Camera-type eye (tissue), 1 donor: Measurements from ENCODE around the gene LENG1. TPM values are rescaled to one million over a fixed set of nuclear protein-coding genes. Genes with fewer than 3 reads are reported as not detected.

Experiments
- total RNA-seq: library from RNA; depleted of rRNA; stranded (reverse); fragments of >200 nt; gene quantifications from one replicate; pipeline ENCODE4 v1.2.3, GENCODE V29; 2014

LENG1 gene
- total RNA-seq, result 5.7 TPM

GRCh38 chr19:54159352-54160181, at the start of gene LENG1:
TSS of gene LENG1 (minus strand) at chr19:54159721. CDS start at chr19:54159695, 26 bp downstream.

GRCh38 chr19:54191011-54191810, 31.7 kb upstream of the LENG1 start, which contains the start of gene TSEN34:
TSS of gene TSEN34 (plus strand) at chr19:54191308. CDS start at chr19:54191365, 57 bp downstream.

GRCh38 chr19:54189145-54189734, 29.7 kb upstream of the LENG1 start, which contains the start of gene MBOAT7:
TSS of gene MBOAT7 (minus strand) at chr19:54189580. CDS start at chr19:54188508, 1,072 bp downstream.

GRCh38 chr19:54172471-54173358, 13.2 kb upstream of the LENG1 start, which contains the start of gene TMC4:
TSS of gene TMC4 (minus strand) at chr19:54173160. CDS start at chr19:54173117, 43 bp downstream.

GRCh38 chr19:54137699-54138488, 21.6 kb downstream of the LENG1 start, which contains the start of gene CNOT3:
TSS of gene CNOT3 (plus strand) at chr19:54137762. CDS start at chr19:54142979, 5,217 bp downstream.

GRCh38 chr19:54115109-54116063, 44.1 kb downstream of the LENG1 start, which contains the start of the genes PRPF31 and TFPT:
TSS of gene PRPF31 (plus strand) at chr19:54115754. CDS start at chr19:54118279, 2,525 bp downstream.
TSS of gene TFPT (minus strand) at chr19:54115657. CDS start at chr19:54115269, 388 bp downstream.

Other genes starting within 250 kb of the LENG1 start
- gene CACNG8, start 196.8 kb downstream of the LENG1 start, total RNA-seq, result 0.99 TPM
- gene CACNG6, start 168.1 kb downstream of the LENG1 start, total RNA-seq, result 4.3 TPM
- not detected for gene VSTM1, start 95.8 kb downstream of the LENG1 start, total RNA-seq
- gene TARM1, start 78.4 kb downstream of the LENG1 start, total RNA-seq, result not detected
- not detected for gene OSCAR, start 58.9 kb downstream of the LENG1 start, total RNA-seq
- gene NDUFA3, start 56.9 kb downstream of the LENG1 start, total RNA-seq, result 9.7 TPM
- gene TFPT, start 44.1 kb downstream of the LENG1 start, total RNA-seq, result 9.7 TPM
- gene PRPF31, start 44.0 kb downstream of the LENG1 start, total RNA-seq, result 46.4 TPM
- 33.1 TPM for gene CNOT3, start 22.0 kb downstream of the LENG1 start, total RNA-seq
- gene TMC4, start 13.4 kb upstream of the LENG1 start, total RNA-seq, result 6.8 TPM
- 24.0 TPM for gene MBOAT7, start 29.9 kb upstream of the LENG1 start, total RNA-seq
- gene TSEN34, start 31.6 kb upstream of the LENG1 start, total RNA-seq, result 51.0 TPM
- gene RPS9, start 41.1 kb upstream of the LENG1 start, total RNA-seq, result 1,536 TPM
- gene LILRB3, start 63.3 kb upstream of the LENG1 start, total RNA-seq, result 9.2 TPM
- gene LILRA6, start 83.1 kb upstream of the LENG1 start, total RNA-seq, result 0.66 TPM
- gene LILRB5, start 97.6 kb upstream of the LENG1 start, total RNA-seq, result 2.1 TPM
- gene LILRB2, start 121.4 kb upstream of the LENG1 start, total RNA-seq, result 1.2 TPM
- gene LILRA5, start 153.4 kb upstream of the LENG1 start, total RNA-seq, result 0.93 TPM
- gene LILRA4, start 179.4 kb upstream of the LENG1 start, total RNA-seq, result not detected
- gene LAIR1, start 205.2 kb upstream of the LENG1 start, total RNA-seq, result 5.1 TPM